DMS79 (cell line): Measurements from ENCODE around the gene KCTD13.
"Not testable (repeated sequence)": the region's sequence is repeated elsewhere in the genome, so short reads cannot be mapped to it uniquely, and the experiment has no call there.

Experiments
- DNase-seq: peaks from one replicate; lab custom pipeline; 2025; lab: John Stamatoyannopoulos, UW

Gene KCTD13

DNA sequence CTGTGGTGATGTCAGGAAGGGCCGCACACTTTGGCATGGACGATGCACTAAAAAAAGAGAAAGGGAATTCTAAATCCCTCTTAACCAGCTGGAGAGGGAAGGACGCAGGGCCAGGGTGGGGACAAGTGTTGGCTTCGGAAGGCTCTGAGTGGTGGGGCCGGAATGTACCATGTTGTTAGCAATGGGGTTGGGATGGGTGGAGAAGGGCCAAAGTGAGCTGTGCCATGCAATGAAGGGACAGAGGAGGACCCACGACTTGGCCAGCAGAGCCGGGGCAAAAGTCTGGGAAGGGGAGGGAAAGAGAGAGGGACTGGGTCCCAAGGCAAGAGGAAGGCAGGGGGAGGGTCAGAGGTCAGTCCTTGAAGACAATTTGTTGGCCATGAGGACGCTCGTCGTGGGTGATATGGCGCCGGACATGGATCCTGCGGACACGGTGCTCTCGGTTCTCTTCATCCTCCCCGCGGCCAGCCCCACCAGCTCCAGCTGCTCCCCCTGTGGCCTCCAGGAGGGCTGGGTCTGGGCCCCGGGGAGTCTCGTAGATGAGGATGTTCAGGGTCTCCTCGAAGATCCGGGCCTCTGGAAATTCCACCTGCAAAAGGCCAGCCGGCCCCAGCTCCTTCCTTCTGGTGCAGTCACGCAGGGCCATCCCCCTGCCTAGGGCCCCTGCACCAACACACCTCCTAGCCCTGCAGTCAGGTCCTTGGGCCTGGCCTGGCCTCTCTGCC lies 19.3 kb downstream of the KCTD13 start:
- no peak for DNase-seq

GRCh38 chr16:29905668-29906067 lies 20.4 kb downstream of the KCTD13 start:
- DNase-seq: no peak

GRCh38 chr16:29904947-29905346 lies 21.1 kb downstream of the KCTD13 start:
- DNase-seq: no peak

GRCh38 chr16:29903590-29903989 lies 22.4 kb downstream of the KCTD13 start:
- no peak for DNase-seq

GRCh38 chr16:29901607-29901945 lies 24.4 kb downstream of the KCTD13 start:
- no peak for DNase-seq

GRCh38 chr16:29900888-29901606 lies 25.0 kb downstream of the KCTD13 start:
- DNase-seq: no peak

DNA sequence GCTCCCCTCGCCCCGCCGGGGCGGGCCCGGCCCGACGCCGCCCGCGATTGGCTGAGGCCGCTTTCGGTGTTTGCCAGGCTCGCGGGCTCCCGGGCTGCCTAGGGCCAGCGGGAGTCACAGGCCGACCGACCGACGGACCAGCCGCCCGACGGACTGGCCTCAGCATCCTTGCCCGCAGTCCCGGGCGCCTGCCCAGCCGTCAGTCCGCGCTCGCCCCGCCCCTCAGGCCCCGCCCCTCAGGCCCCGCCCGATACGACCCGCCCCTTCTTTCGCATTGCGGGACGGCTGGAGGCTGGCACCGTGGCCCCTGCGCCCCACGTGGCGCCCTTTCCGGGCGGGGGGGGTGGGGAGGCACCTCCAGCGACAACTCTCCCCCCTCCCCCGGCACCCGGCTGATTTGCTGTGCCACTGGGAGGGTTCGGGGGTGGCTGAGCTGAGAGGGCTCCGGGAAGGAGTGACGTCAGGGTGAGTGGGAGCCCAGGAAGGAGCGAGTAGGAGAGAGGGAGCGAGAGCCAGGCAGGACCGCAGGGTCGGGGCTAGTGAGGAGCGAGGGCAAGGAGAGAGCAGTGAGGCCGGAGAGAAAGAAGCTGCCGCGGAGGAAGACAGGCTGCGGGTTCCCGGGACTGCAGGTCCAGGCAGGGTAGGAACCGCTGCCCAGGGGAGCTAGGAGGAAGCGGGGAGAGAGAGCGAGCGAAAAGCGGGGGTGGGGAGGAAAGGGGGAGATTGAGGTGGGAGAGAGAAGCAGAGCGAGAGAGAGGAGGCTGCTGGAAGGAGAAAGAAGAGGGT lies 25.7 kb downstream of the KCTD13 start, which contains the start of gene ASPHD1:
Gene ASPHD1, plus strand, starts transcription at position 387 of the 786 bp plus-strand sequence. CDS start 484 bp downstream, outside the sequence.
- peak; percentile 74 for DNase-seq

DNA sequence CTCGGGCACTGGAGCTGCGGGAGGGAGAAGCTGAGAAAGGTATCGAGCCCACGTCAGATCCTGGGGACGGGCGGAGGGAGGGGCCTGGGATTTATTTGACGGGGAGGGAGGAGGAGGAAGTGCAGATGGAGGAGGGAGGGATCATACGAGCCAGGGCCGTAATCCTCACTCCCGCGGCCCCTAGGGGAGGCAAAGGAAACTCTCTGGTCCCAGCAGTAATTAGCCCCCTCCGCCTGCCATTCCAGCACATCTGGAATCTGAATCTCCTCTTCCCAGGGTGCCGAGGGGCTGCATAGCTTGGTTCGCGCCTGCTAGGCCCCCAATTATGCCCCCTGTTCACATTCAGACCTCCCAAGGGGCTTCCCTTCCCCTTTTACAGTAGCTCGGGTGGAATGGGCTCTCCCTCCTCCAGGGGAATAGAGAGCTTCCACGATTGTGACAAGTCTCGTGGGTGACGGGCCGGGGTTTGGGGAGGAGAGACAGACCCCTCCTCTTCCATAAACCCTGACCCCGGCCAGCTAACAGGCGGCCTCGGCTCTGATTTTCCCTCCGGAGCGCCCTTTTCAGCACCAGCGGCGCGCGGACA lies 26.4 kb downstream of the KCTD13 start, which contains the start of gene SEZ6L2:
Gene SEZ6L2, minus strand, starts transcription at position 35 of the 586 bp plus-strand sequence. CDS start 531 bp downstream, outside the sequence.
- peak; percentile 90 for DNase-seq

DNA sequence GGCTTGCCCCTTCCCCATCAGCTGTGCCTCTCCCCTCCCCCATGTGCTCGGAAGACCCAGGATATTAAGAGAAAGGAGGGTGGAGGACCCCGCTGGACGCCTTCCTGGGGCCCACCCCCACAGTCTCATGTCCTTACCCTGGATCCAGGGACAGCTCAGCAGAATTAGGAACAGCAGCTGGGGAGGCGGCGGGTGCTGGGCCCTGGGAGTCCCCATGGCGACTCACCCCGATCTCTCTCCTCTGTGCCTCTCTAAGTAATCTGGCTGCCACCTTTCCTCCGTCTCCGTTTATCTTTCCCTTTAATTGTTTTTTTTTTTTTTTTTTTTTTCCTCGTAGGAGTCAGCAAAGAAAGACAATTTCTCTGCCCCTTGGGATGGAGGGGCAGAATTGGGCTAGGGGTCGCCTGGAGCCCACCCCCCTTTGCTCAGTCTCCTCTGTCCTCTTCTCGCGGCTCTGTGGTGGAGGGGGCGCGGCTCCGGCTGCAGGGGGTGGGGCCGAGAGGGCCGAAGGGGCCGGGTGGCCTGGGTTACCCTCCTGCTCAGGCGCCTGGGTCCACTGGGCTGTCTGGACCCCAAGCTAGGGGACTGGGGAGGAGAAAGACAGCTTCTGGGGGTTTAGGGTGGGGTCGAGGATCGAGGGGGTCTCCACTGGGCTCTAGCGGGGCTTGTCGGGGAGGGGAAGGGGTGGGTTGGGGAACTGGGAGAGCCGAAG lies 27.1 kb downstream of the KCTD13 start:
- DNase-seq: peak; percentile 65

- DNase-seq: no peak
Measured at GRCh38 chr16:29898135-29898803, 27.8 kb downstream of the KCTD13 start.

- DNase-seq: no peak
Measured at GRCh38 chr16:29897333-29897732, 28.7 kb downstream of the KCTD13 start.

DNA sequence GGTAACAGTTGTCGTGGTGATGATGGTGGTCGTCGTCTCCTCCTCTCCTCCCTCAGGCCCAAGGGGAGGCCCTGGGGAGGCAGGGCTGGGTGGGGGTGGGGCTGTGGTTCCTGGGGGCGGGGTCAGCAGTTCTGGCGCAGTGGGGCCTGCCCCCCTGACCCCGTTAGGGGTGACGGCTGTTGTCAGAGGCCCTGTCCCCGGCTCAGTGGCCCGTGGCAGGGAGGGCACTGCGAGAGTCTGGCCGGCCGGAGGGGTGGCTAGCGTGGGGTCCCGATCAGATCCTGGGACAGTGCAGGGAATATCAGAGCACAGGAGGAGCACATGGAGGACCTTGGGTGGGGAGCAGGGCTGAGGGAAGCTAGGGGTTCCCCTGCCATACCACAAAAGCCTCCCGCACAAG lies 29.2 kb downstream of the KCTD13 start:
- DNase-seq: no peak

GRCh38 chr16:29894352-29894751 lies 31.7 kb downstream of the KCTD13 start:
- DNase-seq: no peak

- no peak for DNase-seq
Measured at GRCh38 chr16:29893553-29893952, 32.5 kb downstream of the KCTD13 start.

DNA sequence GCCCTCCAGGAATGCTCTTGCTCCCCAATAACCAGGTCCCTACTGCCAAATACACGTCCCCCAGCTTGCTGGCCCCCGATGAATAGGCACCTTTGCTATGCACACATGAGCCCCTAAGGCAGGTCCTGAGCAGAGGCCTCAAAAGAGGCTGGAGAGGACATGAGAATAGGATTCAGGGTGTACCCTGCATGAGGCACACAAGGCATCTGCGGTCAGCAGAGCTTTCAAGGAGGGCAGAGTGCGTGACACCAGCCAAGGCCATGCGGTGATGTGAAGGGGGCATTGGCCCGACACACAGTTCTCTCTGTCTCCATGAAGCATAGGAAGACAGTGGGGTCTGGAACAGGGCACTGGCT lies 33.6 kb downstream of the KCTD13 start:
- DNase-seq: no peak

DNA sequence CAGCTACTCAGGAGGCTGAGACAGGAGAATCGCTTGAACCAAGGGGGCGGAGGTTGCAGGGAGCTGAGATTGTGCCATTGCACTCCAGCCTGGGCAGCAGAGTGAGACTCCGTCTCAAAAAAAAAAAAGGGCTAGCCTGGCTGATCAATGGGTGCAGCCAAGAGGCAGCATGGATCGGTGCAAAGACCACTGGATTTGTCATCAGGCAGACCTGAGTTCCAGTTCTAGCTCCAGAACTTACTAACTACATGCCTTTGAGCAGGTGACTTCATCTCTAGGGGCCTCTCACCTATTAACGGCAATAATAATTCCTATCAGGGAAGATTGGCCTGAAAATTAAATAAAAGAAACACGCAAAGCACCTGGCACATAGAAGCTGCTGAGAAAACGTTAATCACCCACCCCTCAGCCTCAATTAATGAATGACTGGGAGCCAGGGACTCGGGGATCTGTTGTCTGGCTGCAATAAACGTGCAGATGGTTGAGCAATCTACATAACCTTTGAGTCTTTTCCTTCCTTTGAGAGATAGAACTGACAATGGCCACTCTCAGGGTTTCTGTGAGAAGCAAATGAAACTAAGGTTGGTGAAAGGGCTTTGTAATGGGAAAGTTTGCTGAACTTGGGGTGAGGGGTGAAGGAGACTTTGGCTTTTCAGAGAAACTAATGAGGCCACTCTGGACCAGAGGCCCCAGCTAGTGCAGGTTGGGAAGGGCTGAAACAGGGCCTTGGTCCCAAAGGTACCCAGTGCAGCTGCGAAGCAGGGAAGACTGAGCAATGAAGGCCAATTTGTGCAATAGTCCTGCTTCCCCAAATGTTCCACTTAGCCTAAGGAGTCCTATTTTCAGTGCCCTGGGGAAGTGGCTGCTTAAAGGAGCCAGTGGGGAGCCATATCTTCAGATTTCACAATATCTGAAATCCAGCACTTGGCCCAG lies 34.2 kb downstream of the KCTD13 start:
- DNase-seq: no peak

- not testable (repeated sequence) for DNase-seq
Measured at GRCh38 chr16:29889372-29889771, 36.7 kb downstream of the KCTD13 start.

- DNase-seq: no peak
Measured at GRCh38 chr16:29883987-29884386, 42.0 kb downstream of the KCTD13 start.

DNA sequence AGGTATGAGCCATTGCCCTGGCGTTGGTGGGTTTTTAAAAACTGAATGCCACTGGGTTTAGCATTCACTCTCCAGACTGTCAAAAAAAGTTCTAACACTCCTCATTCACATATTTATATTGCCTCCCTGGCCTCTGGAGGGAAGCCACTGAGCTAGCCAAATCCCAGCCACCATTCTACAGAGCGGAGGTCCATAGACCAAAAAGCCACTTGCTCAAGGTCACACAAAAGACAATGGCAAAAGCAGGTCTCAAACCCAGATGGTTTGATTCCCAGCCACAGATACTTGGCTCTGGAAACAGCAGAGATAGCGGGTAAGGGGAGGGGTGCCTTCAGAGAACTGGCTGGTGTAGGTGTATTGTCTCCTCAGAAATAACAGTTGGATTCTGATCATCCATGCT lies 45.0 kb downstream of the KCTD13 start:
- DNase-seq: no peak

GRCh38 chr16:29878172-29878571 lies 47.9 kb downstream of the KCTD13 start:
- no peak for DNase-seq
